ENCODE measurements around the gene ISCU.

The ISCU gene

DNA sequence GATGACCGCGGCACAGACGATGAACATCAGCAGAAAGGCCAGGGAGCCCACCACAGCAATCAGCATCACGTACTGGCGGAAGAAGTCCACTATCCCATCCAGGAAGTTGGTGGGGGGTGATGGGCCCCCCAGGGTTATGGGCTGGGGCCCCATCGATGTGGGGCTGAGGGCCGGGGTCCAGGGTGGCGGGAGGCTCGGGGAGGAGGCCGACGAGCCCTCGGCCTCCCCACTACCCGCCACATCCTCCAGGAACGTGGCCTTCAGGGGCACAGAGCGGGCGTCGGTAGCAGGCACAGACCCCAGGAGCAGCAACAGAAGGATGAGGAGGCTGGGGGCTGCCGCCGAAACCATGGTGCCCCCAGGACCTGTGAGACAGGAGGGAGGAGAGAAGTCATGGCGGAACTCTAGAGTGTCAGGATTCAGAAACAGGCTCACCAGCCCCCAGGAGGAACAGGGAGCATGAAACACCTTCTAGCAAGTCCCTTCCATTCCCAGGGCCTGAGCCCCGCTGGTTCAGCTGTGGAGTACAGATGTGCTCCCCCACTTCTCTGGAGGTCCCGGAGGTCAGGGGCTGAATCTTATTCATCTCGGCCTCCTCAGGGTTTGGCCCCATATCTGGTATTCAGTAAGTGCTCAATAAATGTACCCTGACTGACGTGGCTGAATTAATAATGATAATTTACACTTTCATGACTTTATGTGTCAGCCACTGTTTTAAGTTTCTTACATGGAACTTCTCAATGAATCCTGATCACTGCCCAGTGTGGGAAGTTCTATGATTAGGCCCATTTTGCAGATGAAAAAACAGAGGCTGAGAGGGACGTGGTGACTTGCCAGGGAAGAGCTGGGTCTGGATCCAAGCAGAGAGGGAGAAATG lies 29.9 kb downstream of the ISCU start:
- no peak for DNase-seq

DNA sequence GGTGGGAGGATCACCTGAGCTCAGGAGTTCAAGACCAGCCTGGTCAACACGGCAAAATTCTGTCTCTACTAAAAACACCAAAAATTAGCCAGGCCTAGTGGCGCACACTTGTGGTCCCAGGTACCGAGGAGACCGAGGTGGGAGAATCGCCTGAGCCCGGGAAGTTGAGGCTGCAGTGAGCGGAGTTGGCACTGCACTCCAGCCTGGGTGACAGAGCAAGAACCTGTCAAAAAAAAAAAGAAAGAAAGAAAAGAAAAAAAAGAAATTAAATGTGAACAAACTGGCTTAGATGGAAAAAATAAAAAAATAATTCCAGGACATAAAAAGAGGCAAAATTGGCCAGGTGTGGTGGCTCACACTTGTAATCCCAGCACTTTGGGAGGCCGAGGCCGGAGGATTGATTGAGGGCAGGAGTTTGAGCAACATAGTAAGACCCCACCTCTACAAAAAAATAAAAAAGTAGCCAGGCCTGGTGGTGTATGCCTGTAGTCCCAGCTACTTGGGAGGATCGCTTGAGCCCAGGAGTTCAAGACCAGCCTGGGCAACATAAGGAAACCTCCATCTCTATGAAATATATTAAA lies 32.0 kb downstream of the ISCU start:
- DNase-seq, result no peak

DNA sequence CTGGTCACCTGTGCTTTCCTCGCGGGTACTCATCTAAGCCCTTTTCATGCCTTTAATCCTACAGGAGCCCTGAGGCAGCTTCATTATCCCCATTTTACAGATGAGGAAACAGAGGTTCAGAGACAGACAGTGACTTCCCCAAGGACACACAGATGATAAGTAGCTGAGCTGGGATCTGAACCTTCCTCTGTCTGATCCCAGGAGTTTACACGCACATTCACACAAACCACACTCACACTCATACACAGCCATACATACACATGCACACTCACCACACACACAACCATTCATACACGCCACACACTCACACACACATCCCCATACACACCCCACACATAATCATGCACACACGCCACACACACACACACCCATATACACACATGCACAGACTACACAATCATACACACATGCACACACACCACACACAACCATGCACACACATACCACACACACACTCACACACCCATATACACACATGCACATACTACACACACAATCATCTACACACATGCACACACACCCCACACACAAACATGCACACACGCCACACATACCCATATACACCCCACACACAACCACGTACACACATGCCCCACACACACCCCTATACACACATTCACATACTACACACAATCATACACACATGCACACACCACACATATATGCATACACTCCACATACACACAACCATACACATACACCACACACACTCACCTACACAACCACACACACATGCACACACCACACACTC lies 32.7 kb downstream of the ISCU start:
- DNase-seq, result no peak

DNA sequence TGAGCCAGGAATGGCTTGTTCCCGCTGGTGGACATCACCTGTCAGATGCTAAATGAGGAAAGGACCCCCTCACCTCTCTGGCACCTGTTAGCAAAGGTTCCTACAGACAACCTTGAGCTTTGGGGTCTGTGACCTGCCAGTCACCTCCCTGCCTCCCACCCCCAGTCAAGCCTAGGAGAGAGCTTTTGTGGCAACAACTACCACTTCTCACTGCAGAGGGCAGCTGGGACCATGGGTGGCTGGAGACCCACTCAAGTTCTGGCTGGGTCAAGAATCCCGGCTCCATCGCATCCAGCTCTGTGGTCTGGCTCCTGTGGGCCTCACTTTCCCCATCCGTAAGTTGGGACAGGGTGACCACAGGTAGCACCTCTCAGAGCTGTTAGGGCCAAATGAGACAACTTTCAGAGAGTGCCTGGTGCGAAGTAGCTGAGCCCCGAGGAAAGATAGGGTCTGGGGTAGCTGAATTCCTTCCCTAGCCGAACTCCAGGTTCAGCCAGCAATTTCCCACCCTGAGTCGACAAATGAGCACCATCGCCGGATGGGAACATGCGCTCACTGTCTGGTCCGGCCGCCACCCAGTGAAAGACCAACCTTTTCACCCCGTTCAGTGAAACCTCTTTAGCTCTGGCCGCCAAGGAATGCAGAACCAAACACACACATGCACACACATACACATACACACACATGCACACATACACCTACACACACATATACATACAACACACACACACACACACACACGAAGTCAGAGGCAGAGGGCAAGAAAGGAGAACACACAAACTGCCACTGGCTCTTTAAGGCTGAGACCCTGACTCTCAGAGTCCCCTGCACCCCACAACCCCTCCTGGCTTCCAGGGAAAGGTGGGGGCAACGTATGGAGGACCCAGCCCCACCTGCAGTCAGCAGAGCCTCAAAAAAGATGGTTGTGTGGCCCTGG lies 33.6 kb downstream of the ISCU start:
- DNase-seq, result no peak

DNA sequence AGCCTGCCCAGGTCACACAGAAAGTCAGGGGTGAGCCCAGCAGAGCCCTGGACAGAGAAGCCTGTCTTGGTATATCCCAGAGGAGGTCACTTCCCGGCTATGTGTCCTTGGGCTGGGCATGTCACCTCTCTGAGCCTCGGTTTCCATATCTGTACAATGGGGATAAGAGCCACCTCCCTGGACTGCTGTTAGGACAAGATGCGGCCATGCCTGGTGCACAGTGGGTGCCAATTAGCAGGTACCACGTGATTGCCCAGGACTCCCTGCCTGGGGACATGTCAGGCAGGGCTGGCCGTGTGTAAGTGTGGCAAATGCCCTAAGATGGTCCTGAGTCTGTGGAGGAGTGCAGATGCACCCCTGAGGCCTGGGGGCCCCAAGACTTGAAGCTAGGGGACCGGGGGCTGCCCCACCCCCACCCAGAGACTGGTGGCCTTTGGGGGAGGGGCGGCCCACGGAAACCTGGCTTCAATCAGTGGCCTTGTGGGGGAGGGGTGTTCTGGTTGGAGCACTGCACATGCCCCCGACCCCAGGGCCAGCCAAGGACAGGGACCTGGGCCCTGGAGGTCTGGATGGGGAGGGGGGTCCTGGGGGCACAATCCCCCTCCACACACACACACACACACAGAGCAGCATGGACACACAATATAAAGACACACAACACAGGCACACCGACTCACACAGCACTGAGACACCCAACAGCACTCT lies 34.6 kb downstream of the ISCU start:
- DNase-seq, result no peak

DNA sequence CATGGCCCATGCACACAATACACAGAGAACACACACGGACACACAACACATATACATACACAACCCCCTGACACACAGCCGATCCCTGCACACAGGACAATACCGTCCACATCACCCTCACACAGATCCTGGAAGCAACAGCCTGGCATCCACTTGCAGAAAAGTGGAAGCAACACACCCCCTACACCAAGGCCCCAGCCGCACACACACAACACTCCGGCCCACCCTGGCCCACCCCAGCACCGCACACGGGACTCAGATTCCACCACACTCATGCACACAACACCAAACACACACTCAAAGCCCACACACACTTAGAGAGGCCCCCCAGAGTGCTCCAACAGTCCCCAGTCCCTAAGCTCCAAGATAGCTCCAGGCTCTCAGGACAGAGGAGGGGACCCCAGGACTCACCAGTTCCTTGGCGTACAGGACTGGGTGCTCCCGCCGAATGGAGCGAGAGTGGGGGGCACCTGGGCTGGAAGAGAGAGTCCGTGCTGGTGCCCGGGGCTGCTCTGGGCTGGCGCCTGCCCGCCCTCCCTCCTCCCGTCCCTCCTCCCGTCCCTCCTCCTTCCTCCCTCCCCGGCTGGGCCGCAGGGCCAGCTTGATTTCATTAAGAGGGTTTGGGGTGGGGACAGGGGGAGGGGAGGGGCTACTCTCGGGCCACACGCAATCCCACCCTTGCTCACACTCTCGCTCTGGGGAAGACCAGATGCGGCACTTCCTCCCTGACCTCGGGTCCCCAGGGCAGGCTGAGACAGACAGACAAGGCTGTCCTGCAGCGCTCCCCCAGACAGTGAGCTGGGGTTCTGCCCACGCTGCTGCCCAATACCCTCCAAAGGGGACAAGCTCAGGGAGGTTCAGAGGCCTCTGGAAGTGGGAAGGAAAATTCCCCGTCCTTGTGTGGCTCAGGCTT lies 35.4 kb downstream of the ISCU start, which contains the start of gene TMEM119:
Gene TMEM119 (minus strand): TSS at position 526 of the 913 bp plus-strand sequence. CDS start 5,701 bp downstream, outside the sequence.
- DNase-seq, result no peak

DNA sequence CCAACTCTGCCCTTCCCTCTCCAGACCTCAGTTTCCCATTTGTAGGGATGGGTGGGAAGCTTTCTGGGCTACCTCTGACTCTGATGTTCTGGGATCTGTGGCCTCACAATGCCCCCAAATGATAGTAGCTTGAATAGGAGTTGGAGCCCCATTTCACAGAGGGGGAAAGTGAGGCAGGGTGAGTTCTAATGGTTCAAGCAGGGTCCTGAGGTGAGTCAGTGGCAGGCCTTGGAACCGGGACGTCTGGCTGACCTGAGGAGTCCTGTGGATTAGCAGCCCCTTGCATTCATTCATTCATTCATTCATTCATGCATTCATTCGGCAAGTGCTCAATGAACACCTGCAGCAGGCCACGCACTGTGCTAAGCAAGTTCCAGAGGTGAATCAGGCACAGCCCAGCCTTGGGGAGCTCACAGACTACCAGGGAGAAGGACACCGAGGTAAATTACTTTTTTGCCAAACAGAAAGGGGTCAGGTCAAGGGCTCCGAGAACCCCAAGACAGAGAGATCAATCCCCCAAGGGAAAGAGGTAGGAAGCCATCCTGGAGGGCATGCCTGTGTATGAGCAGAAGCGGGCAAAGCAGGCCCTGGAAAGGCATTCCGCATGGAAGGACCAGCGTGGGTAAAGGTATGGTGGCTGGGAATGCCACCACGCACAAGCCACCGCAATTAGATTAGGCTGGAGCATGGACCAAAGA lies 36.3 kb downstream of the ISCU start:
- DNase-seq, result no peak

DNA sequence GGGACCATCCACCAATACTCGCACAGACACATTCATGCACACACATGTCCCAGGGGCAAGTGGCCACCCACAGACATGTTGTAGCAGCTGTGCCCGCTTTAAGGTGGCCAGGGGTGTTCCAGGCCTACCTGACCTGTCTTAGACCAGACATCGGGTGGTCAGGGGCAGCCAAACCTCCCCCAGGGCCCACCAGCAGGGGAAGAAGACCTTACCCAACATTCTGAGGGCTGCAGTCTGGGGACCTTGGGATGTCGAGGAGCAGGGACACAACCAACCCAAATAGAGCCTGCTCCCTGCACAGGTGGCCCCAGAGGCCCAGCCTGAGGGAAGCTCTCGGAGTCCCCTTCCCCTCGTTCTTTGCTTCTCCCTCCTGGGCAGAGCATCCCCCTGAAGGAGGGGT lies 37.1 kb downstream of the ISCU start:
- DNase-seq, result no peak

DNA sequence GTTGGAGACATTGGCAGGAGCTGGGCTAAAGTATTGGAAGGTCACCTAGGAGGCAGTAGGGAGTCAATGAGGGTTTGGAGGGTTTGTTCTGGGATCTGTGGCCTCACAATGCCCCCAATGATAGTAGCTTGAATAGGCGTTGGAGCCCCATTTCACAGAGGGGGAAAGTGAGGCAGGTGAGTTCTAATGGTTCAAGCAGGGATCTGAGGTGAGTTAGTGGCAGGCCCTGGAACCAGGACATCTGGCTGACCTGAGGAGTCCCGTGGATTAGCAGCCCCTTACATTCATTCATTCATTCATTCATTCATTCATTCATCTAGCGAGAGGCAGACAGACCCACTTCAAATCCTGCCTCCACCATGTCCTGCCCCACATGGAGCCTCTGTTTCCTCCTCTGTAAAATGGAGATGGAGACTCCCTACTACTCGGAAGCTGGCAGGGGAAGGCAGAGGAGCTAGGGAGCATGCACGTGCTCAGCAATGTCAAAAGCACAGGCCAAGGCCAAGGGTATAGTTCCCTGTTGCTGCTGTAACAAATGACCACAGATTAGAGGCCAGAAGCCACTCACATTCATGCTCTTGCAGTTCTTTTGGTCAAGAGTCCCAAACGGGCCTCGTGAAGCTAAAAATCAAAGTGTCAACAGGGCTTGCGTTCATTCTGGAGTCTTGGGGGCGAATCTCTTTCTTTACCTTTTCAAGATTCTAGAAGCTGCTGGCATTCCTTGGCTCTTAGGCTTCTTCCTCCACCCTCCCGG lies 37.7 kb downstream of the ISCU start:
- no peak for DNase-seq

DNA sequence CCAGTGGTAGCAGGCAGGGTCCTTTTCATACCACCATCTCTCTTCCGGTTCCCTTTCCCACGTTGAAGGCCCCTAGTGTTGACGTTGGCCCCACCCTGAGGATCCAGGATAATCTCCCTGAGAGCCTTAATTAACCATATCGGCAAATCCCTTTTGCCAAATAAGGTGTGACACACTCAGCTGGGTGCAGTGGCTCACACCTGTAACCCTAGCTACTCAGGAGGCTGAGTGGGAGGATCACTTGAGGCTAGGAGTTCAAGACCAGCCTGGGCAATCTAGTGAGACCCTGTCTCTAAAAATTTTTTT lies 38.3 kb downstream of the ISCU start:
- DNase-seq, result no peak

DNA sequence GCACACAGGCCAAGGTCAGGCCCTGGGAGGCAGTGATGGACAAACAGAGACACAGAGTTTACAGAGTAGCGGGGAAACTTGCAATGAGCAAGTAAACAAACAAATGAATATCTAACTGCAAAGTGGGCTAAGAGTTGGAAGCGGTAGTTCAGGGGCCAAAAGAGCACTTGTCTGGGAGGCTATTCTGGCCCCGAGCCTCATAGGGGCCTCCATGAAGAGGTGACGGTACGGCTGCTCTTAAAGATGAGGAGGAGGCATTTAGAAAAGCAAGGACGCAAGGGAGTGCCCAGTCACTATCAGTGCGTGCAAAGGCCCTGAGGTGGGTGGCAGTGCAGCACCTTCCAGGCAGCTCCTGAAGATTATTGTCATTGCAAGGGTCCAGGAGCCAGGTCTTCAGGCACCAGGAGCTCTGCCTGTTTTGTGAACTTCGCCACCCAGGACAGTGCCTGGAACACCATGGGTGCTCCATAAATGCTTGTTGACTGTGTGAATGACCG lies 39.9 kb downstream of the ISCU start:
- no peak for DNase-seq

DNA sequence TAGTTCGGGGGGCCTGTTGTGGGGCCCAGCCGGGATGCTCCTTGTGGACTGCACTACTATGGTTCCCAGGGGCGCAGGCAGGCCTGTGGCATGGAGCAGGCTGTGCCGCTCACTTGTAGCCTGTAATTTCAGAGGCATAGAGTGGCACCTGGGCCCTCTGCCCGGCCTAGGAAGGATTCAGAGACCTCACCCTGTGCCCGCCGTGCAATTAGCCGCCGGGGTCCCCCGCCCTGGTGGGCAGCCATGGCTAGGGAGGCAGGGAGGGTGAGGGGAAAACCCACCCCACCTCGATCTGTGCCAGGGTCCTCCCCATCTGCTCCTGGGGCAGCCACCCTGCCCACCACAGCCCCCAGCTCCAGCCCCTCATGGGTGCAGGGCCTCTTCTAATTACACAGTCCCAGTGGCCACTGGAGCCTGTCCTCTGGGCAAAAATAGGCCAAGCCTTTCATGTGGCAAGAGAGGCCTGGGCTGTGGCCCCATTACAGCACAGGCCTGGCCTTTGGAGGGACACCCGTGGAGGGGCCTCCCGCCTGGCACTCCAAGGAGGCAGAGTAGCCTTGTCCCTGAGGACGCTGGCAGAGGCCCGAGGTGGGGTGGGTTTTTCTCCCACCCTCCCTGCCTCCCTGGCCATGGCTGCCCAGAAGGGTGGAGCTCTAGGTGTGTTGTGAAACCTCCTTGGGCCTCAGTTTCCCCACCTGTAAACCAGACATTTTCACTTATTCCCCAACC lies 40.7 kb downstream of the ISCU start:
- no peak for DNase-seq

DNA sequence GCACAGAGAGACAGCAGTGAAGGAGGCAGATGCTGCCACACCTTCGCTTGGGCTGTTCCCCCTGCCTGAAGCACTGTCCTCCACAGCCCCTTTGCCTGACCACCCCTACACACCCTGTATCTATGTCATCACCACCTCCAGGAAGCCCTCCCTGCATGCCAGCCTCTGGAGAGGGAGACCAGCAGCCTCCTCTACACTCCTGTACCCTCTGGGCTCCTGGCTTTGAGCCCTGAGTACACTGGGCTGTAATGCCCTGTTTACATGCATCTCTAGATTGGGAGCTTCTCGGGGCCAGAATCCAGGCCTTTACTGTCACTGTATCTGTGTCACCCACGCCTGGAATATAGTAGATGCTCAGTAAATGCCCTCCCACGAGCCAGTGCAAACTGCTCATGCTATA lies 41.3 kb downstream of the ISCU start:
- no peak for DNase-seq

DNA sequence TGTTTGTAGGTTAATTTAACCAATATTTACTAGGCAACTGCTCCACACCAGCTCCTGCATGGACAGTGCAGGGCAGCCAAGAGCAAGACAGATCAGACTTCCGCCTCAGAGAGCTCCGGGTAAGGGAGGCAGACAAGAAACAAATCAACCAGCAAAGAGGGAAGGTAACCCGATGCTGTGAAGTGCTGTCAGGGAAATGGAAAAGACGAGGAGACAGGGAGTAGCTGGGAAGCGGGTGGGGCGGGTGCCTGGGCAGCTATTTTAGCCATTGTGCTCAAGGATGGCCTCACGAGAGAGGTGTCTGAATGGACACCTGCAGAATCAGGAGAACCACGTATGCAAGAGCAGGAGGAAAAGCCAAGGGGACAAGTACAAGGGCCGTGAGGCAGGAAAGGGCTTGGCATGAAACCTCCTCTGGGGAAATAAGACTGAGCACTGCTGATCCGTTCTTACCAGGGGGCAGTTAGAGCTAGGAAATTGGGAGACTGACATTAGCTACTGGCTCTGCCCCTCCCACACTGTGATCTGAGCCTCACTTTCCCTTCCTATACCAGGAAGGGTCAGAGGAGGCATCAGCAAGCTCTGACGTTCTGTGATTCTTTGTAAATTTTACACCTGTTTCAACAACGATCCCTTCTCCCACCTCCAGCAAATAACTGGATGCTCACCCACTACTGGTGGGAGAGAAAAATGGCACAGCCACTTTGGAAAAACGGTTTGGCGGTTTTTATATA lies 42.0 kb downstream of the ISCU start:
- no peak for DNase-seq

DNA sequence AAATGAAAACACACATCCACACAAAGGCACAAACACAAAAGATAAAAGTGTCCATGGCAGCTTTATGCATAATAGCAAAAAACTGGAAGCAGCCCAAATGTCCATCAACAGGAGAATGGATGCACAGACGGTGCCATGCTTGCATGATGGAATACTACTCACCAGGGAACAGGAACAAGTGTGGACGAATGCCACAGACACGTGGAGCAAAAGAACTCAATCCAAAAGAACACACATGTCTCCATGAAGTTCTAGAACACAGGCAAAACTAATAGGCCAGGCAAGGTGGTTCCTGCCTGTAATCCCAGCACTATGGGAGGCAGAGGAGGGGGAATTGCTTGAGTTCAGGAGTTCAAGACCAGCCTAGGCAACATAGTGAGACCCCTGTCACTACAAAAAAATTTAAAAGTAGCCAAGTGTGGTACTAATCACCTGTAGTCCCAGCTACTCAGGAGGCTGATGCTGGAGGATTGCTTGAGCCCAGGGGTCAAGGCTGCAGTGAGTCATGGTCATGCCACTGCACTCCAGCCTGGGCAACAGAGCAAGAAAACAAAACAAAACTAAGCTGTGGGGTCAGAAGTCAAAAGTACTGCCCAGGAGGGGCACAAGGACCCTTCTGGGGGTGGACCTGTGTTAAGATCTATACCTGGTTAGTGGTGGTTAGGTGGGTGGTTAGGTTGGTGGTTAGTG lies 42.7 kb downstream of the ISCU start:
- no peak for DNase-seq

DNA sequence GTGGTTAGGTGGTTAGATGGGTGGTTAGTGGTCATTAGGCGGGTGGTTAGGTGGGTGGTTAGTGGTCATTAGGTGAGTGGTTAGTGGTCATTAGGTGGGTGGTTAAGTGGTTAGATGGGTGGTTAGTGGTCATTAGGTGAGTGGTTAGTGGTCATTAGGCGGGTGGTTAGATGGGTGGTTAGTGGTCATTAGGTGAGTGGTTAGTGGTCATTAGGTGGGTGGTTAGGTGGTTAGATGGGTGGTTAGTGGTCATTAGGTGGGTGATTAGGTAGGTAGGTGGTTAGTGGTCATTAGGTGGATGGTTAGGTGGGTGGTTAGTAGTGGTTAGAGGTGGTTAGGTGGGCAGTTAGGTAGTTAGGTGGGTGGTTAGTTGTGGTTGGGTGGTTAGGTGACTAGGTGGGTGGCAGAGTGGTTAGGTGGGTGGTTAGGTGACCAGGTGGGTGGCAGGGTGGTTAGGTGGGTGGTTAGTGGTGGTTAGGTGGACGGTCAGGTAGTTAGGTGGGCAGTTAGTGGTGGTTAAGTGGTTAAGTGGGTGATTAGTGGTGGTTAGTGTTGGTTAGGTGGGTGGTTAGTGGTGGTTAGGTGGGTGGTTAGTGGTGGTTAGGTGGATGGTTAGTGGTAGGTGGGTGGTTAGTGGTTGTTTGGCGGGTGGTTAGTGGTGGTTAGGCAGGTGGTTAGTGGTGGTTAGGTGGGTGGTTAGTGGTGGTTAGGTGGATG lies 43.5 kb downstream of the ISCU start:
- DNase-seq, result no peak

DNA sequence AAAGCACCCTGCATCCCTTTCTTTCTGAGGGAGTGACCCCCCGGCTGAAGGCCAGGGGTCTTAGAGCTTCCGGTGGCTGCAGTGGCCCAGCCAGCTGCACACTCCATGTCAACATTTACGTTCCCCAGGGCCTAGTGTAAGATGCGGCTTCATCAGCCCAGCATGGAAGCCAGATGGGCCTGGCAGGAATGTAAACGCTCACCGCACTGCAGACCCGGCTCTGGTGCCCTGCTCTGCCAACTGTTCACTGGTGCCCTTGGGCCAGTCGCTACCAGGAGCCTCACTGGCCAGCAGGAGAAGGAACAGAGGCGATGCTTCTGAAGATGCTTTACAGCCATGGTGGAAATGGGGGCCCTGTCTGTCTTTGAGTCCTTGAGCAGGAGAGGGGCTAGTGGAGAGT lies 44.1 kb downstream of the ISCU start:
- no peak for DNase-seq

Measured in activated CD4-positive, alpha-beta T cell treated with anti-CD3 and anti-CD28 coated beads, Interleukin-2, amount 50 U/mL, for 1 hour (primary cell).